H1 (cell line): ENCODE data around the gene RFX1.

Experiments
- BACH1 ChIP-seq: IDR thresholded peaks from 2 replicates; pipeline ENCODE4 v1.6.1; 2012; ENCODE audit warnings: low read length, improper control_type of control experiment
- CREB1 ChIP-seq: IDR thresholded peaks from 2 replicates; pipeline ENCODE4 v1.6.1; 2012; ENCODE audit warnings: inconsistent platforms
- EZH2 ChIP-seq: fragments of 200-600 bp; sonication (generic); IDR thresholded peaks from 2 replicates; pipeline ENCODE4 v1.7.1; 2012; ENCODE audit warnings: low read depth, mild to moderate bottlenecking, moderate library complexity, low read length, inconsistent platforms; ENCODE audit not compliant: severe bottlenecking
- HDAC2 ChIP-seq, 2 experiments: fragments of 300-600 bp in 1 of 2; sonication (generic) in 1 of 2; IDR thresholded peaks; 2 replicates each; pipeline ENCODE4 v1.6.1; 2011 to 2012; ENCODE audit warnings: low read depth in 2 of 2, low read length in 2 of 2, mild to moderate bottlenecking in 2 of 2, moderate library complexity in 2 of 2, borderline replicate concordance in 1 of 2, inconsistent platforms in 1 of 2
- POLR2A ChIP-seq, 2 experiments: IDR thresholded peaks; 1 replicate in 1 of 2; 2 replicates in 1 of 2; pipeline ENCODE4 v1.6.1; 2011; ENCODE audit warnings: low read depth in 2 of 2, low read length in 2 of 2, mild to moderate bottlenecking in 2 of 2; ENCODE audit errors: control extremely low read depth in 1 of 2
- POLR2AphosphoS5 ChIP-seq: IDR thresholded peaks from 2 replicates; pipeline ENCODE4 v1.6.1; 2011; ENCODE audit warnings: low read depth, low read length
- SIN3A ChIP-seq, 2 experiments: IDR thresholded peaks in 1 of 2; conservative IDR thresholded peaks in 1 of 2; 2 replicates each; pipeline ENCODE4 v1.6.1; 2011 to 2012; ENCODE audit warnings: low read length in 2 of 2, improper control_type of control experiment in 1 of 2, low read depth in 1 of 2, mild to moderate bottlenecking in 1 of 2
- TEAD4 ChIP-seq: IDR thresholded peaks from 2 replicates; pipeline ENCODE4 v1.6.1; 2012; ENCODE audit warnings: low read depth, low read length, inconsistent platforms, mixed read lengths
- USF2 ChIP-seq: IDR thresholded peaks from 2 replicates; pipeline ENCODE4 v1.6.1; 2011; ENCODE audit warnings: low read length, improper control_type of control experiment
- TF ChIP-seq, protein P1 (sequence below): IDR thresholded peaks from 2 replicates; pipeline ENCODE4 v1.6.1; 2012; ENCODE audit warnings: inconsistent platforms
- TF ChIP-seq, protein P2 (sequence below), 3 experiments: IDR thresholded peaks; 1 replicate in 2 of 3; 2 replicates in 1 of 3; pipeline versions ENCODE4 v1.5.1 to v1.6.1; 2011; ENCODE audit warnings: low read length in 3 of 3, mild to moderate bottlenecking in 3 of 3, inconsistent platforms in 2 of 3, low read depth in 1 of 3, moderate library complexity in 1 of 3; ENCODE audit not compliant: insufficient read depth in 1 of 3; ENCODE audit errors: control extremely low read depth in 1 of 3

GRCh38 chr19:14039181-14039580 is 33.1 kb upstream of the RFX1 start:
- TF ChIP-seq, protein P1, sequence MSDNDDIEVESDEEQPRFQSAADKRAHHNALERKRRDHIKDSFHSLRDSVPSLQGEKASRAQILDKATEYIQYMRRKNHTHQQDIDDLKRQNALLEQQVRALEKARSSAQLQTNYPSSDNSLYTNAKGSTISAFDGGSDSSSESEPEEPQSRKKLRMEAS, result no peak
- TF ChIP-seq CREB1 (no peak), HDAC2 (IDR thresholded peaks at IDR 0.05; ENCODE audit: borderline replicate concordance in 1 of 2, low read depth in 2 of 2, low read length in 2 of 2) (no peak), USF2 (no peak), EZH2 (no peak), POLR2AphosphoS5 (no peak), POLR2A (IDR thresholded peaks at IDR 0.05; ENCODE audit: control extremely low read depth in 1 of 2, low read depth in 2 of 2, low read length in 2 of 2) (no peak), BACH1 (no peak), TEAD4 (no peak), SIN3A (conservative IDR thresholded peaks at IDR 0.05 in 1 of 2, IDR thresholded peaks at IDR 0.05 in 1 of 2; ENCODE audit: low read depth in 1 of 2, low read length in 2 of 2) (no peak)
- TF ChIP-seq, protein P2, sequence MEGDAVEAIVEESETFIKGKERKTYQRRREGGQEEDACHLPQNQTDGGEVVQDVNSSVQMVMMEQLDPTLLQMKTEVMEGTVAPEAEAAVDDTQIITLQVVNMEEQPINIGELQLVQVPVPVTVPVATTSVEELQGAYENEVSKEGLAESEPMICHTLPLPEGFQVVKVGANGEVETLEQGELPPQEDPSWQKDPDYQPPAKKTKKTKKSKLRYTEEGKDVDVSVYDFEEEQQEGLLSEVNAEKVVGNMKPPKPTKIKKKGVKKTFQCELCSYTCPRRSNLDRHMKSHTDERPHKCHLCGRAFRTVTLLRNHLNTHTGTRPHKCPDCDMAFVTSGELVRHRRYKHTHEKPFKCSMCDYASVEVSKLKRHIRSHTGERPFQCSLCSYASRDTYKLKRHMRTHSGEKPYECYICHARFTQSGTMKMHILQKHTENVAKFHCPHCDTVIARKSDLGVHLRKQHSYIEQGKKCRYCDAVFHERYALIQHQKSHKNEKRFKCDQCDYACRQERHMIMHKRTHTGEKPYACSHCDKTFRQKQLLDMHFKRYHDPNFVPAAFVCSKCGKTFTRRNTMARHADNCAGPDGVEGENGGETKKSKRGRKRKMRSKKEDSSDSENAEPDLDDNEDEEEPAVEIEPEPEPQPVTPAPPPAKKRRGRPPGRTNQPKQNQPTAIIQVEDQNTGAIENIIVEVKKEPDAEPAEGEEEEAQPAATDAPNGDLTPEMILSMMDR (IDR thresholded peaks at IDR 0.05; ENCODE audit: control extremely low read depth in 1 of 3, insufficient read depth in 1 of 3, low read depth in 1 of 3, low read length in 3 of 3), result no peak
